Mesothelial cell of epicardium (in vitro differentiated cells): Measurements from ENCODE around the gene TUBB1. TPM values are rescaled to one million over a fixed set of nuclear protein-coding genes. Genes with fewer than 3 reads are reported as not detected.

Experiments used
- DNase-seq, 2 experiments: peaks; one replicate each; pipeline ENCODE4 v3.0.0; 2021; ENCODE audit warnings: low spot score in 2 of 2; ENCODE audit not compliant: unreplicated experiment in 2 of 2
- H3K27ac Mint-ChIP-seq: 2 replicates; pipeline ENCODE4 v1.8.0; 2021; ENCODE audit warnings: mixed read lengths
- H3K27me3 Mint-ChIP-seq: 2 replicates; pipeline ENCODE4 v1.8.0; 2021; ENCODE audit warnings: low read depth, mixed read lengths
- H3K36me3 Mint-ChIP-seq: 2 replicates; pipeline ENCODE4 v1.8.0; 2021; ENCODE audit warnings: mixed read lengths
- H3K4me1 Mint-ChIP-seq: 2 replicates; pipeline ENCODE4 v1.8.0; 2021; ENCODE audit warnings: mixed read lengths
- H3K4me3 Mint-ChIP-seq: 2 replicates; pipeline ENCODE4 v1.8.0; 2021; ENCODE audit warnings: mild to moderate bottlenecking, moderate library complexity, mixed read lengths
- H3K9me3 Mint-ChIP-seq: 2 replicates; pipeline ENCODE4 v1.8.0; 2021; ENCODE audit warnings: mixed read lengths
- total RNA-seq: library from RNA; stranded (reverse); gene quantifications from 3 replicates; pipeline ENCODE4 v1.2.1, GENCODE V29; 2021
- TF ChIP-seq, protein P1 (sequence below): fragments of 200-600 bp; sonication (generic); IDR thresholded peaks from one replicate; pipeline ENCODE4 v1.5.0; 2021; ENCODE audit warnings: antibody characterized with exemption; ENCODE audit not compliant: unreplicated experiment

TUBB1 gene
- total RNA-seq, 1 donor from 2014 or later: not detected

DNA sequence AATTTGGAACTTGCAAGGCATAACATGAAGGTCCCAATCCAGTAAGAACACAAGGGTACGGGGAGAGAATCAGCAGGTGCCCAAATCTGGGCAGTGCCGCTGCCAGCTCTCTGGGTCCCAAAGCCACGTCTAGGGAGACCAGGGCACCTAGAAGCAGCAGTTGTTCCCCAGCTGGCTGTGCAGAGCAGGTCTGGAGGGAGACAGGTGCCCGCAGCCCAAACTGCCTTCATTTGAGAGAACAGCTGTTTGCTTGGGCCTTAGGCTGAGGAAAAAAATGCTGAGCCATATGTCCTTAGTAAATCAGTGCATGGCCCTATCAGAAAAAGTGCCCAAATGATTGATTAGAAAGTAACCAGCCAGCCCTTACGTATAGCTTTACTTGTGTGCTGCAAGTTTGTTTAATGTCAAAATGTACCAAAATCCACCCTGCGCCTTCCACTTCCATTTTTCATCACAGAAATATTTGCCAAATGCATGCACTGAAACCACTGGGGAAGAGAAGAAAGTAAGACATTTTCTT lies 32.5 kb downstream of the TUBB1 start:
- no peak overlapping the region for H3K27ac Mint-ChIP-seq
- H3K36me3 Mint-ChIP-seq: no peaks in the 10 kb centered on the region
- H3K27me3 Mint-ChIP-seq: peaks cover 18% of the 10 kb centered on the region
- DNase-seq: no peak
- H3K9me3 Mint-ChIP-seq: peaks cover 5% of the 10 kb centered on the region
- H3K4me1 Mint-ChIP-seq: peaks cover 2% of the 10 kb centered on the region
- no peak overlapping the region for H3K4me3 Mint-ChIP-seq
- TF ChIP-seq, protein P1, sequence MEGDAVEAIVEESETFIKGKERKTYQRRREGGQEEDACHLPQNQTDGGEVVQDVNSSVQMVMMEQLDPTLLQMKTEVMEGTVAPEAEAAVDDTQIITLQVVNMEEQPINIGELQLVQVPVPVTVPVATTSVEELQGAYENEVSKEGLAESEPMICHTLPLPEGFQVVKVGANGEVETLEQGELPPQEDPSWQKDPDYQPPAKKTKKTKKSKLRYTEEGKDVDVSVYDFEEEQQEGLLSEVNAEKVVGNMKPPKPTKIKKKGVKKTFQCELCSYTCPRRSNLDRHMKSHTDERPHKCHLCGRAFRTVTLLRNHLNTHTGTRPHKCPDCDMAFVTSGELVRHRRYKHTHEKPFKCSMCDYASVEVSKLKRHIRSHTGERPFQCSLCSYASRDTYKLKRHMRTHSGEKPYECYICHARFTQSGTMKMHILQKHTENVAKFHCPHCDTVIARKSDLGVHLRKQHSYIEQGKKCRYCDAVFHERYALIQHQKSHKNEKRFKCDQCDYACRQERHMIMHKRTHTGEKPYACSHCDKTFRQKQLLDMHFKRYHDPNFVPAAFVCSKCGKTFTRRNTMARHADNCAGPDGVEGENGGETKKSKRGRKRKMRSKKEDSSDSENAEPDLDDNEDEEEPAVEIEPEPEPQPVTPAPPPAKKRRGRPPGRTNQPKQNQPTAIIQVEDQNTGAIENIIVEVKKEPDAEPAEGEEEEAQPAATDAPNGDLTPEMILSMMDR: no peak

GRCh38 chr20:59055302-59055701 lies 36.1 kb downstream of the TUBB1 start:
- Mint-ChIP-seq H3K27me3 (peaks cover 11% of the 10 kb centered on the region), H3K4me3 (no peak overlapping the region), H3K4me1 (peaks cover 2% of the 10 kb centered on the region), H3K9me3 (peaks cover 5% of the 10 kb centered on the region), H3K27ac (no peak overlapping the region), H3K36me3 (no peaks in the 10 kb centered on the region)
- no peak for DNase-seq
- TF ChIP-seq, protein P1: no peak

DNA sequence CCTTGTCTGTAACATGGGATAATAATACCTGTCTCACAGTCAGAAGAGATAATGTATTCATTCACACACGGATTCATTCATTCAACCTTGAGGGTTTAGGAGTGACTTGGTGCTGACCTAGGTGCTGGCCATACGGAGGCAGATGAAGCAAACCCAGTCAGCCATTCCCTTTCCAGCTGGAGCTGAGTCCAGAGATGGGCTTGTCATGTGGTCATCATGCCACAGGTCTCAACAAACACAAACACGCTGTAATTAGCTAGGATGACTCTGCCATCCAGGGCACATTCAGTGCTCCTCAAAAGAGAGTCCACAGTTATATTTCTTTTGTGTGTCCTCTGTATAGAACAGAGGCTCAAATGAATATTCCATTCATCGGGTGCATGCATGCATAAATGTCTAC lies 42.9 kb downstream of the TUBB1 start:
- TF ChIP-seq, protein P1: no peak
- Mint-ChIP-seq H3K9me3 (no peaks in the 10 kb centered on the region), H3K4me3 (no peak overlapping the region), H3K27ac (no peak overlapping the region), H3K36me3 (no peaks in the 10 kb centered on the region), H3K4me1 (peaks cover 12% of the 10 kb centered on the region), H3K27me3 (no peaks in the 10 kb centered on the region)
- DNase-seq: no peak

DNA sequence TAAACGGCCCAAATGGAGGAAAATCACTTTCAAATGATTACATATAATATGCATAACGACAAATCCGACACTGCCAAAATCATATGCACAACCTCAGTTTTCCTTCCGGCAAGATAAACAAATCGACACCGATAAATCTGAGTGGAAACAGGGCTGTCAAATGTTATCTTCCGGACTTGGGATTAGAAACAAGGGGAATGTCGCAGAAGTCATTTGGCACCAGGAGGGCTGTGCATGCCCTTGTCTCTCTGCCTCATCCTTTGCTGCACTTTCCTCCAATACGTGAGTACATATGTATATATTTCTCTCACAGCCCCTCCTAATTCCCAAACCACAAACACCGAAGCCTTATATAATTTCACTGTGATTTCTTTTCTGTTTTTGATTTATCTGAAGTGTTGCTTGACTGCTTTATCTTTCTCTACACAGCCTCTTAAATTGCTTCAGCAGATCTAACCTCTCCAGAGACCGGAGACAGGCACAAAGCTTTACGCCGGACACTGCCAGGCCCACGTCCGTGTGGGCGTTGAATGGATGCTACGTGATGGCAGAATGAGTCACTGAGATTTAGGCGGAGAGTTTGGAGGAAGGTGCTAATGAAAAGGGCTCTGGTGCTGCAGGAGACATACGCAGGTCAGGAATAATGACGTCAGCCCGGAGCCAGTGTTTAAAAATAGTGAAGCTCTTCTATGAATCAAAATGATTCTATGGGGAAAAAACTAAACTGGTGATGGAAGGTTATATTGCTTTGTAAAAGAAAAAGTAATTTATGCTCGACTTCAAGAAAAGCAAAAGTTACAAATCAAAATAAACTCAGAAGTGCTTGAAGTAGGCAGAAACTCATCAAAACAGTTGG lies 44.4 kb downstream of the TUBB1 start:
- no peaks in the 10 kb centered on the region for H3K36me3 Mint-ChIP-seq
- peaks cover 12% of the 10 kb centered on the region for H3K4me1 Mint-ChIP-seq
- peak overlapping the region; percentile 7 for H3K27ac Mint-ChIP-seq
- H3K9me3 Mint-ChIP-seq: no peaks in the 10 kb centered on the region
- TF ChIP-seq, protein P1: no peak
- H3K27me3 Mint-ChIP-seq: no peaks in the 10 kb centered on the region
- DNase-seq: no peak
- peak overlapping the region; percentile 42 for H3K4me3 Mint-ChIP-seq

- H3K27me3 Mint-ChIP-seq: peaks cover 2% of the 10 kb centered on the region
- no peak overlapping the region for H3K27ac Mint-ChIP-seq
- no peak for DNase-seq
- TF ChIP-seq, protein P1: no peak
- no peaks in the 10 kb centered on the region for H3K9me3 Mint-ChIP-seq
- no peaks in the 10 kb centered on the region for H3K36me3 Mint-ChIP-seq
- peaks cover 12% of the 10 kb centered on the region for H3K4me1 Mint-ChIP-seq
- no peak overlapping the region for H3K4me3 Mint-ChIP-seq
Observed at GRCh38 chr20:59064214-59064722, 45.0 kb downstream of the TUBB1 start.
